ENCODE measurements around the gene ZNF202. TPM values are rescaled to one million over a fixed set of nuclear protein-coding genes. Genes with fewer than 3 reads are reported as not detected.

Gene ZNF202
- total RNA-seq, 1 donor from 2014 or later = 9.1 TPM

DNA sequence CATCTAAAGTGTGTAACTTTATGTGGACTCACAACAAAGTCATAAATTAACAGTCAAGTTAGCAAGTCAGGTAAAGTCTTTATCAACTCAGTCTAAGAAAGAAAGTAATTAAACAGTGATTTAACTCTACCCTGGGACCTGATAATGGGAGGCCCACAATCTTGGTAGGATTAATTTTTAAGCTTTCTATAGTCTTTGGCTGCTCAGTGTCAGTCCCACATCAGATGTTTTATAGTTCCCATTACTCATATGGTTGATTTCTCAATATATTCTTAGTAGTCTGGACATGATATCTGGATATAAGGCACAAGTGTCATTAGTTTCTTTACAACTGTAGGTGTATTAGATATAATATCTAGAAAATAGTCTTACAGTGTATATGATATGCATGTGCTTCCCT is 48.5 kb downstream of the ZNF202 start:
- H3K9me3 ChIP-seq = no peaks in the 10 kb centered on the region
- H3K36me3 ChIP-seq = no peaks in the 10 kb centered on the region
- no peaks in the 10 kb centered on the region for H3K27me3 ChIP-seq
- H3K4me1 ChIP-seq = no peaks in the 10 kb centered on the region
- no peak overlapping the region for H3K4me3 ChIP-seq
- TF ChIP-seq POLR2A (IDR thresholded peaks at IDR 0.05) (no peak), POLR2AphosphoS5 (IDR thresholded peaks at IDR 0.05; ENCODE audit: insufficient read depth in 1 of 2, low read depth in 1 of 2) (no peak)
- TF ChIP-seq, protein P1, sequence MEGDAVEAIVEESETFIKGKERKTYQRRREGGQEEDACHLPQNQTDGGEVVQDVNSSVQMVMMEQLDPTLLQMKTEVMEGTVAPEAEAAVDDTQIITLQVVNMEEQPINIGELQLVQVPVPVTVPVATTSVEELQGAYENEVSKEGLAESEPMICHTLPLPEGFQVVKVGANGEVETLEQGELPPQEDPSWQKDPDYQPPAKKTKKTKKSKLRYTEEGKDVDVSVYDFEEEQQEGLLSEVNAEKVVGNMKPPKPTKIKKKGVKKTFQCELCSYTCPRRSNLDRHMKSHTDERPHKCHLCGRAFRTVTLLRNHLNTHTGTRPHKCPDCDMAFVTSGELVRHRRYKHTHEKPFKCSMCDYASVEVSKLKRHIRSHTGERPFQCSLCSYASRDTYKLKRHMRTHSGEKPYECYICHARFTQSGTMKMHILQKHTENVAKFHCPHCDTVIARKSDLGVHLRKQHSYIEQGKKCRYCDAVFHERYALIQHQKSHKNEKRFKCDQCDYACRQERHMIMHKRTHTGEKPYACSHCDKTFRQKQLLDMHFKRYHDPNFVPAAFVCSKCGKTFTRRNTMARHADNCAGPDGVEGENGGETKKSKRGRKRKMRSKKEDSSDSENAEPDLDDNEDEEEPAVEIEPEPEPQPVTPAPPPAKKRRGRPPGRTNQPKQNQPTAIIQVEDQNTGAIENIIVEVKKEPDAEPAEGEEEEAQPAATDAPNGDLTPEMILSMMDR (IDR thresholded peaks at IDR 0.05) = no peak
- H3K27ac ChIP-seq = no peak overlapping the region
- DNase-seq (ENCODE audit: extremely low spot score in 2 of 2) = no peak
- intact Hi-C loops (cut with DNase I) = no loop called here

DNA sequence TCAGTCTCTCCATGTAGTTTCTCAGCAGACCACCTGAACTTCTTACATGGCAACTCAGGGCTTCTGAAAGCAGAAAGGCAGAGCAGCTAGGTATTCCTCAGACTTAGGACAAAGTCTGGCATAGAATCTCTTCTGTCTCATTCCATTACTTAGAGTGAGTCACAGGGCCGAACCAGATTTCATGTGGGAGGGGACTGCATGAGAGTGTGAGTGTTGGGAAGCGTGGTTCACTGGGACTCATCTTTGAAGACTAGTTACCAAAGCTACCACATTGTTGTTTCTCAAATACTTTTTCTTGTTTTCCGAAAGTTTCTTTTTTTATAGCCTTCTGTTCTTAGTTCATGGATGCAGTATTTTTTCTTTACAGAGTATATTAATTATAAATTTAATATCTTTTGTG is 51.0 kb downstream of the ZNF202 start:
- DNase-seq (ENCODE audit: extremely low spot score in 2 of 2) = no peak
- intact Hi-C loops (cut with DNase I) = no loop called here
- no peak overlapping the region for H3K4me3 ChIP-seq
- no peaks in the 10 kb centered on the region for H3K36me3 ChIP-seq
- TF ChIP-seq, protein P1 (IDR thresholded peaks at IDR 0.05) = no peak
- TF ChIP-seq POLR2A (IDR thresholded peaks at IDR 0.05) = no peak
- TF ChIP-seq POLR2AphosphoS5 (IDR thresholded peaks at IDR 0.05; ENCODE audit: insufficient read depth in 1 of 2, low read depth in 1 of 2) = no peak
- H3K9me3 ChIP-seq = no peaks in the 10 kb centered on the region
- H3K4me1 ChIP-seq = no peaks in the 10 kb centered on the region
- H3K27ac ChIP-seq = no peak overlapping the region
- no peaks in the 10 kb centered on the region for H3K27me3 ChIP-seq

DNA sequence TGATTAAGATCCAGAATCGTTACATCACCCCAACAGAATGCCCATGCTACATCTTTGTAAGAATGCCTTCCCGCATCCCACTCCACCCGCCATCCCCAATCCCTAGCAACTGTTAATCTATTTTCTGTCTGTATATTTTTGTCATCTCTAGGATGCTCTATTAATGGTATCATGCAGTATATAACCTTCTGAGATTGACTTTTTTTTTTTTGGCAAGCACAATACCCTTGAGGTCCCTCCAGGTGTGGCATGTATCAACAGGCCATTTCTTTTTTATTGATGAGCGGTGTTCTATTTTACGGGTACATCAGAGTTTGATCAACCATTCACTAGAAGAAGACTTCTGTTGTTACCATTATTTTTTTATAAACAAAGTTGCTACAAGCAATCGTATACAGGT is 56.9 kb downstream of the ZNF202 start:
- Histone ChIP-seq H3K9me3 (no peaks in the 10 kb centered on the region), H3K4me3 (no peak overlapping the region), H3K36me3 (no peaks in the 10 kb centered on the region), H3K27ac (no peak overlapping the region), H3K4me1 (no peaks in the 10 kb centered on the region), H3K27me3 (no peaks in the 10 kb centered on the region)
- TF ChIP-seq, protein P1 (IDR thresholded peaks at IDR 0.05) = no peak
- TF ChIP-seq POLR2A (IDR thresholded peaks at IDR 0.05) (no peak), POLR2AphosphoS5 (IDR thresholded peaks at IDR 0.05; ENCODE audit: insufficient read depth in 1 of 2, low read depth in 1 of 2) (no peak)
- intact Hi-C loops (cut with DNase I) = no loop called here
- no peak for DNase-seq (ENCODE audit: extremely low spot score in 2 of 2)

DNA sequence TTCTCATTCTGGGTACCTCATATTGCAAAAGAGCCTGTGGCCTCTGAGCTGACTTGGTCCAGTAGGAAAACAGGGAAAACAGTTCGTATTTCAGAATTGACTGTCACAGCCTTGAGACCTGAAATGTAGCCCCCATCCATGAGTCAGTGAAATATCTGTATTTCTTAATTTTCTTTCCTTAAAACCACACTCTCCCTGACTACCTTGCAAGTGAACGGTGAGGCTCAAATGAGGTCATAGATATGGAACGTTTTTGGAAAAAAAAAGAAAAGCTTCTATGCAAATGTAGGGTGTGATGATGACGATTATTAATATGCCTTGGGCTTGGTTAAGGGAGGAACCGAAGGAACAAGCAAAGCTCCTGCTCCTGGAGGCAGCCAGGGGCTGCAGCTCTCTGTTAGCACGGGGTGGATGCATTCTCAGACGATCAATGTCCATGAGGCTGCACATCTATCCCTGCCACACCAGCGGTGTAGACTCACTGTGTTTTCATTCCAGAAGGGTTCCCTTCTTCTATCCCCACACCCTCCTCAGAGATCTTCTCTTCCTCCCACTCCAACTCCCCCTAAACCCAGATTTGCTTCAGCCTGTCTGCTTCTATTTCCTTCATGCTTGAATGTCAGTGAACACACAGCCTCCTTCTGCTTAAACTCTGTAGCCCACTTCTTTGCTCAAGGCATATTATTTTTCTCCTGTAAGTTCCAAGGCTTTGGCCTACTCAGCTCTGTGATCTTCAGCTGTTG is 57.9 kb downstream of the ZNF202 start:
- DNase-seq (ENCODE audit: extremely low spot score in 2 of 2) = no peak
- H3K4me3 ChIP-seq = no peak overlapping the region
- no peaks in the 10 kb centered on the region for H3K36me3 ChIP-seq
- no peaks in the 10 kb centered on the region for H3K4me1 ChIP-seq
- no peaks in the 10 kb centered on the region for H3K27me3 ChIP-seq
- intact Hi-C loops (cut with DNase I) = no loop called here
- H3K27ac ChIP-seq = no peak overlapping the region
- H3K9me3 ChIP-seq = no peaks in the 10 kb centered on the region
- no peak for TF ChIP-seq POLR2AphosphoS5 (IDR thresholded peaks at IDR 0.05; ENCODE audit: insufficient read depth in 1 of 2, low read depth in 1 of 2)
- TF ChIP-seq, protein P1 (IDR thresholded peaks at IDR 0.05) = no peak

DNA sequence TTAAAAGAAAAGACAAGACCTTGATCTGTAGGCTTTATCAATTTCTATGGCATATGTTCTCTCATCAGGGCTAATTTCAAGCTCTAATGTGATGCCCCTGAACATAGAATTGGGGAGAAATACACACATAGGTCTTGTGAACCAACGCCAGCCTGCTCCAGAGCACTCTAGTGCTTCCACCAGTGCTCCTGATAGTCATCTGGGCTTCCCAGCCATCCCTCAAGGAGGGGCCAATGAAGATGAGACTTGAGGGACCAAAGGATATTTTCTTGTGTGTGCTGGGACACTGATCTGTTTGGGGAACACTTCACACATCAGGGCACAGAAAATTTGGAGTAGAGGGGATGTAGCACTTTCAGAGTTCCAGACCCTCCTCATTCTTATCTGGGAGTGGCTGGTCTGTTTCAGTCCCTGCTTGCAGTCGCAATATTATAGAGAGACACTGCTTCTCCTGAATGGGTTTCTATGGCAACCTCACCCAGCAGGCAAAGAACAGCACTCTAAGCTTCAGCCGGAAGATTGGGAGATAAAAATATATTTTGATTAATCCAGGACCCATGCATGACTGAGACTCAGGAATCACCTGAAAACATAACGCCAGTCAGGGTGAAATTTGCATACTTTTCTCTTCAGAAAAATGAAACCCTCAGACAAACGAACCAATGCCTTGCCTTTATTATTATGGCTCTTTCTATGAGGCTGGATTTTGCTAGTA is 58.6 kb downstream of the ZNF202 start:
- Histone ChIP-seq H3K4me3 (no peak overlapping the region), H3K4me1 (no peaks in the 10 kb centered on the region), H3K36me3 (no peaks in the 10 kb centered on the region), H3K27ac (no peak overlapping the region), H3K27me3 (no peaks in the 10 kb centered on the region), H3K9me3 (no peaks in the 10 kb centered on the region)
- TF ChIP-seq POLR2A (IDR thresholded peaks at IDR 0.05) (no peak), POLR2AphosphoS5 (IDR thresholded peaks at IDR 0.05; ENCODE audit: insufficient read depth in 1 of 2, low read depth in 1 of 2) (no peak)
- TF ChIP-seq, protein P1 (IDR thresholded peaks at IDR 0.05) = no peak
- intact Hi-C loops (cut with DNase I) = no loop called here
- DNase-seq (ENCODE audit: extremely low spot score in 2 of 2) = no peak

Data from vagina (tissue), 2 donors.